Endothelial cell of umbilical vein (primary cell): ENCODE measurements around the gene ANKHD1. TPM values are rescaled to one million over a fixed set of nuclear protein-coding genes. Genes with fewer than 3 reads are reported as not detected.

ENCODE experiments used
- BruUV-seq: library from RNA; stranded (reverse); fragments of 400-500 nt; replicated peaks from 2 replicates; lab custom pipeline; 2021; lab: Mats Ljungman, UMichigan
- CTCF ChIA-PET: fragments of 300-600, 350-600 bp; sonication (Branson Sonifier 250); formaldehyde crosslinking; loops from one replicate; lab custom pipeline; 2021; ENCODE audit warnings: antibody characterized with exemption, inconsistent platforms; lab: Charles Lee
- POLR2A ChIA-PET: fragments of 300-600, 350-600 bp; sonication (Branson Sonifier 250); formaldehyde crosslinking; loops from one replicate; lab custom pipeline; 2021; ENCODE audit warnings: antibody characterized with exemption, inconsistent platforms; lab: Charles Lee
- DNase-seq: peaks from one replicate; pipeline ENCODE4 v3.0.0-alpha.2; 2011; ENCODE audit warnings: low read depth, low spot score
- FAIRE-seq: peaks from 2 replicates; lab custom pipeline; 2011; peaks lifted over from hg19 to GRCh38; lab: Jason Lieb, UNC
- H2AFZ ChIP-seq: 2 replicates; pipeline ENCODE4 v1.6.0; 2012; ENCODE audit warnings: low read depth, low read length, control low read depth, inconsistent platforms
- H3K27ac ChIP-seq: 2 replicates; pipeline ENCODE4 v1.5.1; 2011; ENCODE audit warnings: low read depth, mild to moderate bottlenecking, control low read depth, low read length, moderate library complexity; ENCODE audit not compliant: insufficient read depth
- H3K27me3 ChIP-seq, 2 experiments: 2 replicates each; pipeline versions ENCODE4 v1.6.0 to v1.6.1; 2011; ENCODE audit warnings: low read length in 2 of 2, mixed read lengths in 1 of 2; ENCODE audit not compliant: control insufficient read depth in 2 of 2, insufficient read depth in 2 of 2
- H3K36me3 ChIP-seq, 2 experiments: 2 replicates in 1 of 2; 3 replicates in 1 of 2; pipeline ENCODE4 v1.5.1; 2011; ENCODE audit warnings: low read length in 2 of 2, mild to moderate bottlenecking in 1 of 2, moderate library complexity in 1 of 2; ENCODE audit not compliant: control insufficient read depth in 2 of 2, insufficient read depth in 2 of 2; ENCODE audit errors: extremely low read depth in 1 of 2
- H3K4me1 ChIP-seq: 3 replicates; pipeline ENCODE4 v1.5.1; 2011; ENCODE audit warnings: mild to moderate bottlenecking, low read length; ENCODE audit not compliant: control insufficient read depth, insufficient read depth; ENCODE audit errors: extremely low read depth
- H3K4me2 ChIP-seq: 2 replicates; pipeline ENCODE4 v1.6.1; 2011; ENCODE audit warnings: low read length, control low read depth, mixed read lengths; ENCODE audit not compliant: insufficient read depth
- H3K4me3 ChIP-seq, 3 experiments: fragments of 200-600 bp in 1 of 3; sonication (generic), shearing (Covaris generic) in 1 of 3; replicated peaks in 1 of 3; 2 replicates each; pipeline ENCODE4 v1.5.1; 2011 to 2016; ENCODE audit warnings: control low read depth in 3 of 3, low read length in 3 of 3, mild to moderate bottlenecking in 2 of 3, inconsistent platforms in 1 of 3, low read depth in 1 of 3, moderate library complexity in 1 of 3; ENCODE audit not compliant: insufficient read depth in 1 of 3
- H3K79me2 ChIP-seq: 2 replicates; pipeline ENCODE4 v1.6.0; 2012; ENCODE audit warnings: low read length, inconsistent platforms; ENCODE audit not compliant: control insufficient read depth, insufficient read depth
- H3K9ac ChIP-seq: replicated peaks from 2 replicates; pipeline ENCODE3; 2011; ENCODE audit warnings: low read length, control low read depth; ENCODE audit not compliant: insufficient read depth; ENCODE audit errors: extremely low read depth
- H3K9me1 ChIP-seq: replicated peaks from 3 replicates; pipeline ENCODE4 v1.6.0; 2011; ENCODE audit warnings: mild to moderate bottlenecking, low read length; ENCODE audit not compliant: control insufficient read depth, insufficient read depth; ENCODE audit errors: extremely low read depth
- H3K9me3 ChIP-seq: replicated peaks from 2 replicates; pipeline ENCODE4 v1.5.1; 2012; ENCODE audit warnings: low read length, inconsistent platforms; ENCODE audit not compliant: control insufficient read depth, insufficient read depth
- H4K20me1 ChIP-seq: replicated peaks from 2 replicates; pipeline ENCODE3; 2011; ENCODE audit warnings: mild to moderate bottlenecking, low read length; ENCODE audit not compliant: control insufficient read depth, insufficient read depth; ENCODE audit errors: extremely low read depth
- CTCF ChIP-seq, 2 donors: IDR thresholded peaks; 1 replicate in 1 of 2; 2 replicates in 1 of 2; pipeline ENCODE4 v1.5.1; 2011; ENCODE audit warnings: low read length in 2 of 2, mild to moderate bottlenecking in 2 of 2, moderate library complexity in 2 of 2, control low read depth in 1 of 2, inconsistent platforms in 1 of 2, low read depth in 1 of 2; ENCODE audit not compliant: insufficient read depth in 1 of 2; ENCODE audit errors: extremely low read depth in 1 of 2
- EZH2 ChIP-seq: IDR thresholded peaks from 2 replicates; pipeline ENCODE4 v1.6.1; 2012; ENCODE audit warnings: borderline replicate concordance, low read depth, mild to moderate bottlenecking, moderate library complexity, low read length, inconsistent platforms; ENCODE audit not compliant: severe bottlenecking
- FOS ChIP-seq: IDR thresholded peaks from 2 replicates; pipeline ENCODE4 v1.6.1; 2011; ENCODE audit warnings: mild to moderate bottlenecking, low read length, moderate library complexity, borderline replicate concordance; ENCODE audit not compliant: insufficient read depth
- GATA2 ChIP-seq: IDR thresholded peaks from 2 replicates; pipeline ENCODE4 v1.7.0; 2011; ENCODE audit warnings: low read depth, mild to moderate bottlenecking, moderate library complexity, mixed read lengths, low read length; ENCODE audit not compliant: insufficient read length, insufficient read depth
- JUN ChIP-seq: IDR thresholded peaks from 2 replicates; pipeline ENCODE4 v1.6.1; 2011; ENCODE audit warnings: borderline replicate concordance, low read depth; ENCODE audit not compliant: insufficient read length, insufficient read depth
- MAX ChIP-seq: IDR thresholded peaks from 2 replicates; pipeline ENCODE4 v1.6.1; 2011; ENCODE audit not compliant: insufficient read depth, insufficient read length
- MYC ChIP-seq: IDR thresholded peaks from one replicate; pipeline ENCODE4 v1.6.1; 2011; ENCODE audit warnings: mild to moderate bottlenecking, low read depth, low read length
- POLR2A ChIP-seq: IDR thresholded peaks from 2 replicates; pipeline ENCODE4 v1.6.1; 2012; ENCODE audit warnings: low read depth, mild to moderate bottlenecking, control low read depth, low read length
- POLR2AphosphoS5 ChIP-seq: IDR thresholded peaks from 2 replicates; pipeline ENCODE4 v1.6.1; 2012; ENCODE audit warnings: low read depth, mild to moderate bottlenecking, control low read depth, low read length, moderate library complexity; ENCODE audit not compliant: insufficient read depth
- dilution Hi-C: fragments of 300-500 bp; cut with MboI; formaldehyde crosslinking; loops from one replicate; pipeline ENCODE4 v1.15.0; 2019; ENCODE audit warnings: low sequenced_read_pairs; ENCODE audit not compliant: extremely low pct_ligation_motif_present
- intact Hi-C: fragments of 100-400 bp; cut with micrococcal nuclease; formaldehyde crosslinking; loops from one replicate; pipeline ENCODE4 v1.10.0; 2022
- polyA plus RNA-seq, 4 experiments: library from polyadenylated mRNA; depleted of rRNA in 3 of 4; stranded (reverse) in 3 of 4; unstranded in 1 of 4; fragments of >200 nt; gene quantifications; 2 replicates each; pipeline versions ENCODE4 v1.2.1 to v1.2.3, GENCODE V29; 2011 to 2012; ENCODE audit warnings: missing spikeins in 1 of 4
- total RNA-seq: library from RNA; stranded (reverse); gene quantifications from 2 replicates; pipeline ENCODE4 v1.2.3, GENCODE V29; 2021

The ANKHD1 gene
- total and polyA plus RNA-seq, 2 donors (not counting 3 experiments of a cell fraction or from before 2014, with no cell fraction given) = 56.1 to 87.0 TPM

- ChIA-PET CTCF (interaction anchor here (2.0 kb wide), 1 partner anchor 73 kb away, joined by 9 read pairs; the partner anchor contains the start of gene TMCO6), POLR2A (no interaction called here)
- no peak overlapping the region for H2AFZ ChIP-seq
- H3K27me3 ChIP-seq = no peaks in the 10 kb centered on the region
- BruUV-seq = no TSS peak
- no peaks in the 10 kb centered on the region for H4K20me1 ChIP-seq
- peaks cover 3 to 24% of the 10 kb centered on the region in 2 experiments for H3K36me3 ChIP-seq
- no peaks in the 10 kb centered on the region for H3K9me3 ChIP-seq
- H3K4me3 ChIP-seq = no peak overlapping the region
- intact Hi-C loops = no loop called here
- H3K4me2 ChIP-seq = no peak overlapping the region
- H3K79me2 ChIP-seq = peaks cover 9% of the 10 kb centered on the region
- no peak for DNase-seq
- no peaks in the 10 kb centered on the region for H3K9me1 ChIP-seq
- H3K4me1 ChIP-seq = peaks cover 8% of the 10 kb centered on the region
- no peak for FAIRE-seq
- no peak overlapping the region for H3K9ac ChIP-seq
- dilution Hi-C loops = no loop called here
- no peak overlapping the region for H3K27ac ChIP-seq
- TF ChIP-seq MYC (no peak), GATA2 (no peak), POLR2A (no peak), EZH2 (no peak), POLR2AphosphoS5 (no peak), JUN (no peak), FOS (no peak), CTCF (IDR thresholded peaks at IDR 0.05; ENCODE audit: extremely low read depth in 1 of 2, insufficient read depth in 1 of 2, low read depth in 1 of 2, low read length in 2 of 2) (no peak), MAX (no peak)
Observed at GRCh38 chr5:140566665-140567064, 165.0 kb downstream of the ANKHD1 start.
